Measurements from ENCODE around the gene NRROS.
"Not testable (repeated sequence)": the region's sequence is repeated elsewhere in the genome, so short reads cannot be mapped to it uniquely, and the experiment has no call there.

The NRROS gene

GRCh38 chr3:196639483-196640296 is at the start of gene NRROS:
NRROS (plus strand) TSS chr3:196639694; CDS start chr3:196654540, 14,846 bp downstream.
- peak; percentile 80 for DNase-seq

- DNase-seq: no peak
Observed at GRCh38 chr3:196590279-196590678, 49.2 kb upstream of the NRROS start.

GRCh38 chr3:196596355-196596754 is 43.1 kb upstream of the NRROS start:
- no peak for DNase-seq

- DNase-seq: peak; percentile 54
Observed at GRCh38 chr3:196597971-196598733, 41.3 kb upstream of the NRROS start.

- no peak for DNase-seq
Observed at GRCh38 chr3:196599734-196600128, 39.8 kb upstream of the NRROS start.

- DNase-seq: no peak
Observed at GRCh38 chr3:196600359-196600758, 39.1 kb upstream of the NRROS start.

GRCh38 chr3:196602673-196603072 is 36.8 kb upstream of the NRROS start:
- DNase-seq: no peak

GRCh38 chr3:196603683-196604082 is 35.8 kb upstream of the NRROS start:
- no peak for DNase-seq

GRCh38 chr3:196604548-196604947 is 34.9 kb upstream of the NRROS start:
- DNase-seq: peak; percentile 66

GRCh38 chr3:196608693-196609092 is 30.8 kb upstream of the NRROS start:
- no peak for DNase-seq

GRCh38 chr3:196609343-196609775 is 30.1 kb upstream of the NRROS start:
- peak; percentile 97 for DNase-seq

- no peak for DNase-seq
Observed at GRCh38 chr3:196609805-196610515, 29.5 kb upstream of the NRROS start.

GRCh38 chr3:196611761-196612483 is 27.6 kb upstream of the NRROS start:
- peak; percentile 14 for DNase-seq

- not testable (repeated sequence) for DNase-seq
Observed at GRCh38 chr3:196615234-196615633, 24.3 kb upstream of the NRROS start.

GRCh38 chr3:196617256-196617655 is 22.2 kb upstream of the NRROS start:
- no peak for DNase-seq

- no peak for DNase-seq
Observed at GRCh38 chr3:196619223-196619622, 20.3 kb upstream of the NRROS start.

GRCh38 chr3:196619627-196620026 is 19.9 kb upstream of the NRROS start:
- DNase-seq: not testable (repeated sequence)

GRCh38 chr3:196620161-196620604 is 19.3 kb upstream of the NRROS start:
- peak; percentile 37 for DNase-seq

GRCh38 chr3:196620684-196621083 is 18.8 kb upstream of the NRROS start:
- DNase-seq: no peak

- DNase-seq: no peak
Observed at GRCh38 chr3:196621611-196622010, 17.9 kb upstream of the NRROS start.

GRCh38 chr3:196624067-196624790 is 15.3 kb upstream of the NRROS start:
- DNase-seq: peak; percentile 60

- DNase-seq: no peak
Observed at GRCh38 chr3:196624907-196625306, 14.6 kb upstream of the NRROS start.

All from activated CD4-positive, alpha-beta T cell treated with anti-CD3 and anti-CD28 coated beads for 48 hours (primary cell).